Activated naive CD8-positive, alpha-beta T cell treated with anti-CD3 and anti-CD28 coated beads for 36 hours (primary cell): ENCODE data around the gene DHRS13. TPM values are rescaled to one million over a fixed set of nuclear protein-coding genes. Genes with fewer than 3 reads are reported as not detected.
"Not testable (repeated sequence)": the region's sequence is repeated elsewhere in the genome, so short reads cannot be mapped to it uniquely, and the experiment has no call there.

ENCODE experiments used
- DNase-seq: peaks from one replicate; pipeline ENCODE4 v3.0.0; 2021
- H3K27ac Mint-ChIP-seq: one replicate; pipeline ENCODE4 v1.8.0; 2022; ENCODE audit warnings: mild to moderate bottlenecking, moderate library complexity, mixed read lengths
- H3K27me3 Mint-ChIP-seq: one replicate; pipeline ENCODE4 v1.8.0; 2022; ENCODE audit warnings: mild to moderate bottlenecking, mixed read lengths
- H3K36me3 Mint-ChIP-seq: one replicate; pipeline ENCODE4 v1.8.0; 2021; ENCODE audit warnings: mild to moderate bottlenecking, mixed read lengths
- H3K4me1 Mint-ChIP-seq: one replicate; pipeline ENCODE4 v1.8.0; 2021; ENCODE audit warnings: mixed read lengths
- H3K4me3 Mint-ChIP-seq: one replicate; pipeline ENCODE4 v1.8.0; 2022; ENCODE audit warnings: mild to moderate bottlenecking, moderate library complexity, mixed read lengths
- H3K9me3 Mint-ChIP-seq: one replicate; pipeline ENCODE4 v1.8.0; 2022; ENCODE audit warnings: mixed read lengths
- total RNA-seq, 2 experiments: library from RNA; stranded (reverse); gene quantifications; one replicate each; pipeline ENCODE4 v1.2.3, GENCODE V29; 2021

The DHRS13 gene
- total RNA-seq, 2 experiments from 2014 or later: 31.8 to 34.1 TPM

- no peak for DNase-seq
- Mint-ChIP-seq H3K36me3 (peaks cover 36% of the 10 kb centered on the region), H3K9me3 (no peaks in the 10 kb centered on the region), H3K4me3 (no peak overlapping the region), H3K27me3 (no peaks in the 10 kb centered on the region), H3K27ac (peak overlapping the region; percentile 23), H3K4me1 (peaks cover 3% of the 10 kb centered on the region)
Measured at GRCh38 chr17:28917465-28917864, 14.6 kb upstream of the DHRS13 start.

GRCh38 chr17:28917029-28917428, 14.2 kb upstream of the DHRS13 start:
- Mint-ChIP-seq H3K27ac (no peak overlapping the region), H3K36me3 (peaks cover 36% of the 10 kb centered on the region), H3K4me1 (peaks cover 3% of the 10 kb centered on the region), H3K4me3 (no peak overlapping the region), H3K9me3 (no peaks in the 10 kb centered on the region), H3K27me3 (no peaks in the 10 kb centered on the region)
- no peak for DNase-seq

- Mint-ChIP-seq H3K9me3 (no peaks in the 10 kb centered on the region), H3K4me1 (peaks cover 3% of the 10 kb centered on the region), H3K27me3 (no peaks in the 10 kb centered on the region), H3K4me3 (no peak overlapping the region), H3K36me3 (peaks cover 32% of the 10 kb centered on the region), H3K27ac (peak overlapping the region; percentile 66)
- no peak for DNase-seq
Measured at GRCh38 chr17:28916302-28916934, 13.5 kb upstream of the DHRS13 start.

GRCh38 chr17:28912938-28913333, 10.1 kb upstream of the DHRS13 start:
- Mint-ChIP-seq H3K36me3 (peaks cover 28% of the 10 kb centered on the region), H3K9me3 (no peaks in the 10 kb centered on the region), H3K4me1 (peaks cover 3% of the 10 kb centered on the region), H3K4me3 (no peak overlapping the region), H3K27ac (no peak overlapping the region), H3K27me3 (no peaks in the 10 kb centered on the region)
- no peak for DNase-seq

GRCh38 chr17:28912281-28912937, 9.5 kb upstream of the DHRS13 start:
- H3K4me1 Mint-ChIP-seq: peaks cover 3% of the 10 kb centered on the region
- no peaks in the 10 kb centered on the region for H3K27me3 Mint-ChIP-seq
- no peak overlapping the region for H3K4me3 Mint-ChIP-seq
- peaks cover 29% of the 10 kb centered on the region for H3K36me3 Mint-ChIP-seq
- no peak for DNase-seq
- no peak overlapping the region for H3K27ac Mint-ChIP-seq
- H3K9me3 Mint-ChIP-seq: no peaks in the 10 kb centered on the region

- Mint-ChIP-seq H3K4me3 (no peak overlapping the region), H3K4me1 (peaks cover 3% of the 10 kb centered on the region), H3K27me3 (no peaks in the 10 kb centered on the region), H3K36me3 (peaks cover 27% of the 10 kb centered on the region), H3K9me3 (no peaks in the 10 kb centered on the region), H3K27ac (no peak overlapping the region)
- no peak for DNase-seq
Measured at GRCh38 chr17:28911411-28912045, 8.6 kb upstream of the DHRS13 start.

- peaks cover 23% of the 10 kb centered on the region for H3K36me3 Mint-ChIP-seq
- no peak overlapping the region for H3K27ac Mint-ChIP-seq
- H3K27me3 Mint-ChIP-seq: no peaks in the 10 kb centered on the region
- H3K4me1 Mint-ChIP-seq: peaks cover 3% of the 10 kb centered on the region
- no peaks in the 10 kb centered on the region for H3K9me3 Mint-ChIP-seq
- DNase-seq: no peak
- H3K4me3 Mint-ChIP-seq: no peak overlapping the region
Measured at GRCh38 chr17:28910534-28910933, 7.7 kb upstream of the DHRS13 start.

GRCh38 chr17:28908640-28909167, 5.8 kb upstream of the DHRS13 start:
- H3K27ac Mint-ChIP-seq: peak overlapping the region; percentile 40
- no peaks in the 10 kb centered on the region for H3K27me3 Mint-ChIP-seq
- H3K36me3 Mint-ChIP-seq: peaks cover 9% of the 10 kb centered on the region
- H3K4me3 Mint-ChIP-seq: no peak overlapping the region
- DNase-seq: no peak
- H3K4me1 Mint-ChIP-seq: no peaks in the 10 kb centered on the region
- no peaks in the 10 kb centered on the region for H3K9me3 Mint-ChIP-seq

- no peaks in the 10 kb centered on the region for H3K9me3 Mint-ChIP-seq
- peak overlapping the region; percentile 26 for H3K27ac Mint-ChIP-seq
- peaks cover 5% of the 10 kb centered on the region for H3K4me1 Mint-ChIP-seq
- H3K4me3 Mint-ChIP-seq: no peak overlapping the region
- DNase-seq: no peak
- H3K36me3 Mint-ChIP-seq: peaks cover 3% of the 10 kb centered on the region
- H3K27me3 Mint-ChIP-seq: no peaks in the 10 kb centered on the region
Measured at GRCh38 chr17:28907709-28908475, 5.0 kb upstream of the DHRS13 start.

GRCh38 chr17:28906706-28907438, 4.0 kb upstream of the DHRS13 start:
- Mint-ChIP-seq H3K4me1 (peaks cover 9% of the 10 kb centered on the region), H3K27ac (no peak overlapping the region), H3K27me3 (no peaks in the 10 kb centered on the region), H3K4me3 (no peak overlapping the region), H3K36me3 (peaks cover 6% of the 10 kb centered on the region), H3K9me3 (no peaks in the 10 kb centered on the region)
- no peak for DNase-seq

- peaks cover 10% of the 10 kb centered on the region for H3K36me3 Mint-ChIP-seq
Measured at GRCh38 chr17:28906276-28906675, 3.4 kb upstream of the DHRS13 start.

GRCh38 chr17:28904800-28905199, 1.9 kb upstream of the DHRS13 start:
- no peak for DNase-seq
- H3K9me3 Mint-ChIP-seq: no peaks in the 10 kb centered on the region
- H3K36me3 Mint-ChIP-seq: peaks cover 20% of the 10 kb centered on the region

More at GRCh38 chr17:28906276-28906675, 3.4 kb upstream of the DHRS13 start:
- DNase-seq: no peak
- Mint-ChIP-seq H3K9me3 (no peaks in the 10 kb centered on the region), H3K27me3 (no peaks in the 10 kb centered on the region), H3K4me1 (peaks cover 14% of the 10 kb centered on the region), H3K27ac (no peak overlapping the region), H3K4me3 (no peak overlapping the region)

GRCh38 chr17:28903546-28903841, 615 bp upstream of the DHRS13 start:
- H3K9me3 Mint-ChIP-seq, DNase-seq, H3K27ac Mint-ChIP-seq, H3K27me3 Mint-ChIP-seq: not testable (repeated sequence)
- Mint-ChIP-seq H3K4me1 (peaks cover 27% of the 10 kb centered on the region), H3K4me3 (peak overlapping the region; percentile 66), H3K36me3 (peaks cover 31% of the 10 kb centered on the region)

More at GRCh38 chr17:28904800-28905199, 1.9 kb upstream of the DHRS13 start:
- H3K4me1 Mint-ChIP-seq: peaks cover 20% of the 10 kb centered on the region
- no peak overlapping the region for H3K4me3 Mint-ChIP-seq
- H3K27me3 Mint-ChIP-seq: no peaks in the 10 kb centered on the region
- no peak overlapping the region for H3K27ac Mint-ChIP-seq
